CD14-positive monocyte (primary cell): Measurements from ENCODE around the gene RNF41. TPM values are rescaled to one million over a fixed set of nuclear protein-coding genes. Genes with fewer than 3 reads are reported as not detected.

Source experiments
- DNase-seq, 3 donors: peaks; one replicate each; pipeline ENCODE4 v3.0.0-alpha.2; 2011 to 2022
- H2AFZ ChIP-seq: 2 replicates; pipeline ENCODE4 v1.6.0; 2012; ENCODE audit warnings: mild to moderate bottlenecking, low read depth, low read length, inconsistent platforms; ENCODE audit not compliant: insufficient read depth, poor library complexity, severe bottlenecking
- H3K27ac ChIP-seq, 2 donors: 1 replicate in 1 of 2; 2 replicates in 1 of 2; pipeline ENCODE4 v1.5.1; 2012 to 2013; ENCODE audit warnings: low read length in 2 of 2, control low read depth in 1 of 2, inconsistent platforms in 1 of 2, low read depth in 1 of 2, mild to moderate bottlenecking in 1 of 2
- H3K27me3 ChIP-seq, 2 donors: one replicate each; pipeline versions ENCODE4 v1.6.0 to v1.6.1; 2011 to 2013; ENCODE audit warnings: low read length in 2 of 2; ENCODE audit not compliant: control insufficient read depth in 2 of 2, insufficient read depth in 2 of 2
- H3K36me3 ChIP-seq, 2 donors: replicated peaks in 1 of 2; 1 replicate in 1 of 2; 2 replicates in 1 of 2; pipeline versions ENCODE4 v1.5.1 to v1.6.1; 2012 to 2013; ENCODE audit warnings: low read length in 2 of 2, control low read depth in 1 of 2, inconsistent platforms in 1 of 2, mild to moderate bottlenecking in 1 of 2; ENCODE audit not compliant: insufficient read depth in 2 of 2, control insufficient read depth in 1 of 2
- H3K4me1 ChIP-seq, 2 donors: 1 replicate in 1 of 2; 2 replicates in 1 of 2; pipeline versions ENCODE4 v1.5.1 to v1.6.1; 2012 to 2013; ENCODE audit warnings: low read length in 2 of 2, control low read depth in 1 of 2, inconsistent platforms in 1 of 2, mild to moderate bottlenecking in 1 of 2, moderate library complexity in 1 of 2; ENCODE audit not compliant: insufficient read depth in 2 of 2, control insufficient read depth in 1 of 2
- H3K4me2 ChIP-seq: replicated peaks from 2 replicates; pipeline ENCODE3; 2012; ENCODE audit warnings: low read length, moderate library complexity, mild to moderate bottlenecking; ENCODE audit not compliant: poor library complexity, severe bottlenecking; ENCODE audit errors: extremely low read depth
- H3K4me3 ChIP-seq, 3 experiments: fragments of 200-600 bp in 1 of 3; sonication (generic) in 1 of 3; replicated peaks in 1 of 3; 1 replicate in 2 of 3; 2 replicates in 1 of 3; pipeline ENCODE4 v1.5.1; 2011 to 2013; ENCODE audit warnings: low read length in 3 of 3, mild to moderate bottlenecking in 3 of 3, control low read depth in 2 of 3, low read depth in 2 of 3, inconsistent platforms in 1 of 3, moderate library complexity in 1 of 3
- H3K79me2 ChIP-seq: 2 replicates; pipeline ENCODE4 v1.6.0; 2012; ENCODE audit warnings: mild to moderate bottlenecking, control low read depth, inconsistent platforms, low read length, moderate library complexity; ENCODE audit not compliant: insufficient read depth
- H3K9ac ChIP-seq: 2 replicates; pipeline ENCODE4 v1.6.0; 2017; ENCODE audit warnings: low read length, mild to moderate bottlenecking; ENCODE audit not compliant: insufficient read depth, poor library complexity, severe bottlenecking
- H3K9me3 ChIP-seq, 2 donors: replicated peaks in 1 of 2; 1 replicate in 1 of 2; 2 replicates in 1 of 2; pipeline versions ENCODE4 v1.5.1 to v1.6.1; 2012 to 2013; ENCODE audit warnings: low read length in 2 of 2, control low read depth in 1 of 2; ENCODE audit not compliant: control insufficient read depth in 1 of 2, insufficient read depth in 1 of 2
- H4K20me1 ChIP-seq: 2 replicates; pipeline ENCODE4 v1.6.0; 2012; ENCODE audit warnings: mild to moderate bottlenecking, low read length, control low read depth, moderate library complexity; ENCODE audit not compliant: insufficient read depth
- H3K27ac Mint-ChIP-seq, 7 donors: one replicate each; pipeline ENCODE4 v1.8.0; 2020; ENCODE audit warnings: mild to moderate bottlenecking in 7 of 7, mixed read lengths in 7 of 7, moderate library complexity in 6 of 7, inconsistent platforms in 2 of 7
- H3K27me3 Mint-ChIP-seq, 3 donors: one replicate each; pipeline ENCODE4 v1.8.0; 2021 to 2022; ENCODE audit warnings: low read depth in 3 of 3, mild to moderate bottlenecking in 3 of 3, mixed read lengths in 3 of 3, moderate library complexity in 3 of 3, inconsistent platforms in 1 of 3
- H3K36me3 Mint-ChIP-seq, 2 donors: one replicate each; pipeline ENCODE4 v1.8.0; 2020; ENCODE audit warnings: mixed read lengths in 2 of 2, inconsistent platforms in 1 of 2, mild to moderate bottlenecking in 1 of 2
- H3K4me1 Mint-ChIP-seq: one replicate; pipeline ENCODE4 v1.8.0; 2020; ENCODE audit warnings: mild to moderate bottlenecking, mixed read lengths
- H3K4me3 Mint-ChIP-seq, 2 donors: one replicate each; pipeline ENCODE4 v1.8.0; 2020; ENCODE audit warnings: mild to moderate bottlenecking in 2 of 2, mixed read lengths in 2 of 2, moderate library complexity in 1 of 2
- H3K9me3 Mint-ChIP-seq, 7 donors: one replicate each; pipeline ENCODE4 v1.8.0; 2020 to 2022; ENCODE audit warnings: mixed read lengths in 7 of 7, mild to moderate bottlenecking in 6 of 7, moderate library complexity in 6 of 7, inconsistent platforms in 2 of 7
- CTCF ChIP-seq: fragments of 200-600 bp; IDR thresholded peaks from one replicate; pipeline ENCODE4 v1.8.0; 2022; ENCODE audit warnings: antibody characterized with exemption, mild to moderate bottlenecking
- WGBS: methylation state at CpG from one replicate; pipeline ENCODE4 v1.1.5; 2013; ENCODE audit warnings: missing lambda C conversion rate; ENCODE audit not compliant: insufficient coverage; 5-methylcytosine and 5-hydroxymethylcytosine counted together
- intact Hi-C, 2 donors: fragments of 100-400 bp; cut with micrococcal nuclease; formaldehyde crosslinking; loops; one replicate each; pipeline versions ENCODE4 v1.15.0 to v1.15.1; 2023
- polyA plus RNA-seq, 3 donors: library from polyadenylated mRNA; depleted of rRNA in 1 of 3; unstranded in 2 of 3; stranded (reverse) in 1 of 3; fragments of 300-500 nt in 2 of 3; fragments of >200 nt in 1 of 3; fragmentation: Illumina TruSeq in 2 of 3; gene quantifications; 1 replicate in 2 of 3; 2 replicates in 1 of 3; pipeline ENCODE4 v1.2.3, GENCODE V29; 2012 to 2021

RNF41 gene
- polyA plus RNA-seq, 3 donors: 35.8 to 82.0 (median 45.7) TPM

GRCh38 chr12:56178347-56178746, 43.4 kb downstream of the RNF41 start:
- no peak for DNase-seq
- no peaks in the 10 kb centered on the region for H4K20me1 ChIP-seq
- H3K4me3 Mint-ChIP-seq: no peak overlapping the region
- peaks cover 5% of the 10 kb centered on the region for H3K79me2 ChIP-seq
- H3K27me3 ChIP-seq: no peaks in the 10 kb centered on the region
- peaks cover 13 to 14% of the 10 kb centered on the region in 2 donors for H3K4me1 ChIP-seq
- peak overlapping the region in 1 of 7 donors; percentile 15 for H3K27ac Mint-ChIP-seq
- no peaks in the 10 kb centered on the region for H3K9me3 ChIP-seq
- peaks cover 75 to 84% of the 10 kb centered on the region in 2 donors for H3K36me3 Mint-ChIP-seq
- no peaks in the 10 kb centered on the region for H3K27me3 Mint-ChIP-seq
- peaks cover 59 to 87% of the 10 kb centered on the region in 2 donors for H3K36me3 ChIP-seq
- no peaks in the 10 kb centered on the region for H3K9me3 Mint-ChIP-seq
- no peak overlapping the region for H2AFZ ChIP-seq
- H3K4me1 Mint-ChIP-seq: peaks cover 16% of the 10 kb centered on the region
- no peak overlapping the region for H3K4me2 ChIP-seq
- no peak for TF ChIP-seq CTCF
- 100% methylated on average over 1 of the region's 3 CpGs for WGBS
- H3K4me3 ChIP-seq: no peak overlapping the region
- H3K27ac ChIP-seq: no peak overlapping the region
- no peak overlapping the region for H3K9ac ChIP-seq
- intact Hi-C loops: no loop called here

DNA sequence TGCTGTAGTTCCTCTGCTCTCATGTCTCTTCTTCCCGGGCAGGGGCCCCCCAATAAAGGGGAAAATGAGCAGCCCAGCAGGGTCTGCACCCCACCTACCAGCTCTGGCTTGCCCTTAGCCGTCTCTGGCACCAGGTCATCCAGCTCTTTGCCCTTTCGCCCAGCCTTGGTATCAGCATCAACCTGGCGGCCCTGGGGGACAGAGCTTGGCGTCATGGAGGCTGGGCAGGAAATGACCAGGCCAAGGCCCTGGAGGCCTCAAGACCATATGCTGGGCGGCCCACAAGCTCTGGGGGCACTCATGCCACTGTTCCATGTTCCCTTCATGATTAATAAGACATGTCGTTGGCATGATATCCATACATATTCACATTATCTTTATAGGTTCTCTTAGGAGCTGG, 48.9 kb downstream of the RNF41 start:
- no peaks in the 10 kb centered on the region for H3K79me2 ChIP-seq
- no peak overlapping the region for H3K4me2 ChIP-seq
- Mint-ChIP-seq H3K36me3 (peaks cover 86 to 97% of the 10 kb centered on the region in 2 donors), H3K27ac (peak overlapping the region in 1 of 7 donors; percentile 4), H3K27me3 (peaks cover 0 to 3% (median 2%) of the 10 kb centered on the region in 3 donors), H3K4me1 (no peaks in the 10 kb centered on the region), H3K9me3 (no peaks in the 10 kb centered on the region), H3K4me3 (no peak overlapping the region)
- no peak overlapping the region for H3K9ac ChIP-seq
- H3K9me3 ChIP-seq: no peaks in the 10 kb centered on the region
- no peak overlapping the region for H2AFZ ChIP-seq
- intact Hi-C loops: no loop called here
- no peak for TF ChIP-seq CTCF
- H3K36me3 ChIP-seq: peaks cover 77 to 99% of the 10 kb centered on the region in 2 donors
- DNase-seq: no peak
- no peaks in the 10 kb centered on the region for H4K20me1 ChIP-seq
- H3K27ac ChIP-seq: no peak overlapping the region
- no peak overlapping the region for H3K4me3 ChIP-seq
- no peaks in the 10 kb centered on the region for H3K4me1 ChIP-seq
- WGBS: 93% methylated on average over 5 of the region's 7 CpGs
- no peaks in the 10 kb centered on the region for H3K27me3 ChIP-seq
